ENCODE data around the gene GSTO2. TPM values are rescaled to one million over a fixed set of nuclear protein-coding genes. Genes with fewer than 3 reads are reported as not detected.
"Not testable (repeated sequence)": the region's sequence is repeated elsewhere in the genome, so short reads cannot be mapped to it uniquely, and the experiment has no call there.

The GSTO2 gene
- total and polyA plus RNA-seq, 2 experiments from 2014 or later, result 0.37 to 2.5 TPM

DNA sequence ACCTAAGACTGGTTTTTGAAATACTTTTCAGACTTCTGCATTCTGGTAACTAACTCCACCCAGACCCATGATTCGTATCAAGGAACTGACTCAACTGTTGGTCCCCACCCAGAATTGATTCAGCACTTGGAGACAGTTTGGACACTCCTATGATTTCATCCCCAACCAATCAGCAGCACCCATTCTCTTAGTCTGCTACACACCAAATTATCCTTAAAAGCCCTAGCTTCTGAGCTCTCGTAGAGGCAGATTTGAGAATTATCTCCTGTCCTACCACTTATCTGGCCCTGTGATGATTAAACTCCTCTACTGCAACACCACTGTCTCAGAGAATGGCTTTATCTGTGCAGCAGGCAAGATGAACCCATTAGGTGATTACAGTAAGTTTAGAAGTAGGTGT is 22.0 kb upstream of the GSTO2 start:
- no peak overlapping the region for H3K27ac ChIP-seq
- H3K4me2 ChIP-seq, result no peak overlapping the region
- 80% methylated on average over 2 of the region's 2 CpGs for WGBS (ENCODE audit: low lambda C conversion rate, missing lambda C conversion rate)
- TF ChIP-seq EZH2phosphoT487 (IDR thresholded peaks at IDR 0.05; ENCODE audit: low read depth, severe bottlenecking, unreplicated experiment), result no peak
- TF ChIP-seq, protein P1, sequence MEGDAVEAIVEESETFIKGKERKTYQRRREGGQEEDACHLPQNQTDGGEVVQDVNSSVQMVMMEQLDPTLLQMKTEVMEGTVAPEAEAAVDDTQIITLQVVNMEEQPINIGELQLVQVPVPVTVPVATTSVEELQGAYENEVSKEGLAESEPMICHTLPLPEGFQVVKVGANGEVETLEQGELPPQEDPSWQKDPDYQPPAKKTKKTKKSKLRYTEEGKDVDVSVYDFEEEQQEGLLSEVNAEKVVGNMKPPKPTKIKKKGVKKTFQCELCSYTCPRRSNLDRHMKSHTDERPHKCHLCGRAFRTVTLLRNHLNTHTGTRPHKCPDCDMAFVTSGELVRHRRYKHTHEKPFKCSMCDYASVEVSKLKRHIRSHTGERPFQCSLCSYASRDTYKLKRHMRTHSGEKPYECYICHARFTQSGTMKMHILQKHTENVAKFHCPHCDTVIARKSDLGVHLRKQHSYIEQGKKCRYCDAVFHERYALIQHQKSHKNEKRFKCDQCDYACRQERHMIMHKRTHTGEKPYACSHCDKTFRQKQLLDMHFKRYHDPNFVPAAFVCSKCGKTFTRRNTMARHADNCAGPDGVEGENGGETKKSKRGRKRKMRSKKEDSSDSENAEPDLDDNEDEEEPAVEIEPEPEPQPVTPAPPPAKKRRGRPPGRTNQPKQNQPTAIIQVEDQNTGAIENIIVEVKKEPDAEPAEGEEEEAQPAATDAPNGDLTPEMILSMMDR (IDR thresholded peaks at IDR 0.05; ENCODE audit: poor library complexity), result no peak
- no peak for TF ChIP-seq EZH2 (IDR thresholded peaks at IDR 0.05; ENCODE audit: borderline replicate concordance)
- no peaks in the 10 kb centered on the region for H4K20me1 ChIP-seq (ENCODE audit: insufficient read depth, poor library complexity, severe bottlenecking)
- no peaks in the 10 kb centered on the region for H3K9me2 ChIP-seq (replicated peaks; ENCODE audit: insufficient read depth)
- H2AFZ ChIP-seq, result no peak overlapping the region
- no peak for DNase-seq (ENCODE audit: low spot score)
- no peaks in the 10 kb centered on the region for H3K79me2 ChIP-seq
- no peaks in the 10 kb centered on the region for H3K9me3 ChIP-seq (ENCODE audit: low read depth)
- no peaks in the 10 kb centered on the region for H3K36me3 ChIP-seq (replicated peaks; ENCODE audit: insufficient read depth, low read depth)
- H3K4me3 ChIP-seq, result no peak overlapping the region
- H3K27me3 ChIP-seq, result no peaks in the 10 kb centered on the region
- peaks cover 23% of the 10 kb centered on the region for H3K4me1 ChIP-seq (ENCODE audit: insufficient read depth)

DNA sequence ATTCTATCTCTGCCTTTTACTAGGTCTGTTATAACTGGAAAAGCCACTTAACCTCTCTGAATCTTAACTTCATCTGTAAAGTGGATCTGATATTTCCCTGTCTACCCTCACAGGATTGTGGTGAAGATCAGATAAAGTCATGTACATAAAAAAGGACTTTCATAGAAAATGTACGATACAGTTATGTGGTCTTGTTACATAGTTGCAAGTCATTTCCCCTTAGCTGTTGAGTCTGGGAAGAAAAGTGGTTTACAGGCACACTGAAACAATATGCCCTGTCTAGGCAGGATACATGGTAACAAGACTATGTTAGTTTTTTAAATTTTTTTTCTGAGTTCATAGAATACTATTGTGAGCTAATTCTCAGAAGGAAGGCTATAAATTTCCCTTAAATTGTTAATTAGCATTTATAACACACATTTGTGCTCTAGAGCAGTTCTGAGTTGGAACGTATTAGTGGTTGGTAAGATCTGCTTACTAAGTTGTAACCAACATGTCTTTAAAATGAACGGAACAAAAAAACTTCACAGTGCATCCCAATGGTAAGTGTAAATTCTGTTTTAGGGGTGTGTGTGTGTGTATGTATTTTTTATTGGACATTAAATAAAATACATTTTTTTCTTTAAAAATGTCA is 21.4 kb upstream of the GSTO2 start:
- no peak overlapping the region for H3K4me2 ChIP-seq
- WGBS (ENCODE audit: low lambda C conversion rate, missing lambda C conversion rate), result 95% methylated on average over 3 of the region's 3 CpGs
- H3K4me3 ChIP-seq, result no peak overlapping the region
- no peaks in the 10 kb centered on the region for H3K9me2 ChIP-seq (replicated peaks; ENCODE audit: insufficient read depth)
- H3K4me1 ChIP-seq (ENCODE audit: insufficient read depth), result peaks cover 29% of the 10 kb centered on the region
- H2AFZ ChIP-seq, result no peak overlapping the region
- no peaks in the 10 kb centered on the region for H3K27me3 ChIP-seq
- H3K9me3 ChIP-seq (ENCODE audit: low read depth), result no peaks in the 10 kb centered on the region
- TF ChIP-seq EZH2 (IDR thresholded peaks at IDR 0.05; ENCODE audit: borderline replicate concordance), result no peak
- TF ChIP-seq EZH2phosphoT487 (IDR thresholded peaks at IDR 0.05; ENCODE audit: low read depth, severe bottlenecking, unreplicated experiment), result no peak
- TF ChIP-seq, protein P1 (IDR thresholded peaks at IDR 0.05; ENCODE audit: poor library complexity), result no peak
- no peak for DNase-seq (ENCODE audit: low spot score)
- no peaks in the 10 kb centered on the region for H3K79me2 ChIP-seq
- no peaks in the 10 kb centered on the region for H3K36me3 ChIP-seq (replicated peaks; ENCODE audit: insufficient read depth, low read depth)
- no peaks in the 10 kb centered on the region for H4K20me1 ChIP-seq (ENCODE audit: insufficient read depth, poor library complexity, severe bottlenecking)
- no peak overlapping the region for H3K27ac ChIP-seq

DNA sequence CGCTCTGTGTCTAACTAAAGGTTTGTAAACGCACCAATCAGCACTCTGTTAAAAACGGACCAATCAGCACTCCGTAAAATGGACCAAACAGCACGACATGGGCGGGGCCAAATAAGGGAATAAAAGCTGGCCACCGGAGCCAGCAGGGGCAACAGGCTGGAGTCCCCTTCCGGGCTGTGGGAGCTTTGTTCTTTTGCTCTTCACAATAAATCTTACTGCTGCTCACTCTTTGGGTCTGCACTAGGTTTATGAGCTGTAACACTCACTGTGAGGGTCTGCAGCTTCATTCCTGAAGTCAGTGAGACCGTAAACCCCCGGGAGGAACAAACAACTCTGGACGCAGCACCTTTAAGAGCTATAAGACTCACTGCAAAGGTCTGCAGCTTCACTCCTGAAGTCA is 20.1 kb upstream of the GSTO2 start:
- H3K4me3 ChIP-seq; H3K36me3 ChIP-seq (replicated peaks; ENCODE audit: insufficient read depth, low read depth); H4K20me1 ChIP-seq (ENCODE audit: insufficient read depth, poor library complexity, severe bottlenecking); H2AFZ ChIP-seq; H3K4me2 ChIP-seq; H3K27me3 ChIP-seq; H3K27ac ChIP-seq; H3K9me3 ChIP-seq (ENCODE audit: low read depth); H3K79me2 ChIP-seq; DNase-seq (ENCODE audit: low spot score); H3K9me2 ChIP-seq (replicated peaks; ENCODE audit: insufficient read depth): not testable (repeated sequence)
- WGBS (ENCODE audit: low lambda C conversion rate, missing lambda C conversion rate), result 72% methylated on average over 11 of the region's 11 CpGs
- H3K4me1 ChIP-seq (ENCODE audit: insufficient read depth), result peaks cover 30% of the 10 kb centered on the region

DNA sequence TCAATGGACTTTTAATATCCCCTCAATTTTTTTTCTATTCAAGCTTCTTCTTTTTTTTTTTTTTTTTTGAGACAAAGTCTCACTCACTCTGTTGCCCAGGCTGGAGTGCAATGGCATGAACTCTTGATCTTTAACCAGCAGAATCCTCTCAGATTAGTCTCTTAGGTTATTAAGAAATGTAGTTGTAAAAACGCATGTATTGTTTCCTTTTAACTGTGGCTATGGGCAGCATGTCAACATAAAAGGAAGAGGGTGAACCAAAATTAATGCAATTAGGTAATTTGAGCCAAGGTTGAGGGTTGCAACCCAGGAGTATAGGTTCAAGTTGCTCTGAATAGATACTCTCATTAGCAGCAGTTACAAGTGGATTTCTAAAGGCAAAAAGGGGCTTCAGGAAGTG is 18.6 kb upstream of the GSTO2 start:
- 38% methylated on average over 1 of the region's 1 CpG for WGBS (ENCODE audit: low lambda C conversion rate, missing lambda C conversion rate)
- Histone ChIP-seq H4K20me1 (ENCODE audit: insufficient read depth, poor library complexity, severe bottlenecking) (no peaks in the 10 kb centered on the region), H3K27me3 (no peaks in the 10 kb centered on the region), H3K9me2 (replicated peaks; ENCODE audit: insufficient read depth) (no peaks in the 10 kb centered on the region), H3K4me2 (peak overlapping the region; percentile 39), H3K4me3 (no peak overlapping the region), H3K36me3 (replicated peaks; ENCODE audit: insufficient read depth, low read depth) (no peaks in the 10 kb centered on the region), H3K9me3 (ENCODE audit: low read depth) (no peaks in the 10 kb centered on the region), H3K79me2 (peaks cover 8% of the 10 kb centered on the region), H3K27ac (peak overlapping the region; percentile 51), H3K4me1 (ENCODE audit: insufficient read depth) (peaks cover 35% of the 10 kb centered on the region), H2AFZ (no peak overlapping the region)
- no peak for DNase-seq (ENCODE audit: low spot score)
- TF ChIP-seq EZH2 (IDR thresholded peaks at IDR 0.05; ENCODE audit: borderline replicate concordance) (no peak), EZH2phosphoT487 (IDR thresholded peaks at IDR 0.05; ENCODE audit: low read depth, severe bottlenecking, unreplicated experiment) (no peak)
- TF ChIP-seq, protein P1 (IDR thresholded peaks at IDR 0.05; ENCODE audit: poor library complexity), result no peak

All from hepatocyte (in vitro differentiated cells).